SU-DHL-6 (cell line): ENCODE results near the gene HMX1.

Experiments used
- H2AFZ ChIP-seq: fragments of 200-600 bp; sonication (generic); 2 replicates; pipeline ENCODE4 v1.6.1; 2014; ENCODE audit warnings: low read depth, mild to moderate bottlenecking, moderate library complexity, mixed read lengths, antibody characterized with exemption, low read length; ENCODE audit not compliant: severe bottlenecking
- H3F3A ChIP-seq: fragments of 200-600 bp; shearing (Covaris generic); 2 replicates; pipeline ENCODE4 v1.6.0; 2016; ENCODE audit warnings: antibody characterized with exemption, mild to moderate bottlenecking; ENCODE audit not compliant: insufficient read depth
- H3K27ac ChIP-seq: fragments of 200-600 bp; sonication (generic); 2 replicates; pipeline ENCODE4 v1.5.1; 2016; ENCODE audit warnings: low read depth, mild to moderate bottlenecking, low read length, moderate library complexity, mixed read lengths
- H3K27me3 ChIP-seq: fragments of 200-600 bp; sonication (generic), shearing (Covaris generic); 2 replicates; pipeline ENCODE4 v1.6.0; 2014; ENCODE audit warnings: mild to moderate bottlenecking, low read length
- H3K36me3 ChIP-seq: fragments of 200-600 bp; sonication (generic); 2 replicates; pipeline ENCODE4 v1.6.1; 2014; ENCODE audit warnings: mild to moderate bottlenecking, low read length, mixed read lengths
- H3K4me2 ChIP-seq: fragments of 300-600, 200-600 bp; shearing (Covaris generic), sonication (generic); 2 replicates; pipeline ENCODE4 v1.6.0; 2014; ENCODE audit warnings: low read length, low read depth, mild to moderate bottlenecking; ENCODE audit not compliant: poor library complexity, severe bottlenecking
- H3K4me3 ChIP-seq: fragments of 200-600 bp; sonication (generic); 2 replicates; pipeline ENCODE4 v1.5.1; 2014; ENCODE audit warnings: antibody characterized with exemption, low read length, mild to moderate bottlenecking, mixed read lengths; ENCODE audit not compliant: insufficient read depth, poor library complexity, severe bottlenecking
- H3K79me2 ChIP-seq: fragments of 200-600 bp; sonication (generic); 2 replicates; pipeline ENCODE4 v1.6.1; 2014; ENCODE audit warnings: mild to moderate bottlenecking, low read length, moderate library complexity; ENCODE audit not compliant: insufficient read depth
- H3K9ac ChIP-seq: fragments of 200-600 bp; sonication (generic); 2 replicates; pipeline ENCODE4 v1.7.0; 2014; ENCODE audit warnings: mild to moderate bottlenecking, low read length
- H3K9me2 ChIP-seq: fragments of 200-600 bp; sonication (generic); replicated peaks from 2 replicates; pipeline ENCODE4 v1.6.1; 2014; ENCODE audit warnings: low read length; ENCODE audit not compliant: insufficient read depth
- H3K9me3 ChIP-seq: fragments of 200-600 bp; sonication (generic); 2 replicates; pipeline ENCODE4 v1.6.1; 2014; ENCODE audit warnings: low read length, mixed read lengths; ENCODE audit not compliant: insufficient read depth
- H4K20me1 ChIP-seq: fragments of 200-600 bp; sonication (generic); 2 replicates; pipeline ENCODE4 v1.6.1; 2014; ENCODE audit warnings: low read depth, mild to moderate bottlenecking, antibody characterized with exemption, low read length, moderate library complexity, mixed read lengths
- EZH2phosphoT487 ChIP-seq: fragments of 200-600 bp; sonication (generic), shearing (Covaris generic); conservative IDR thresholded peaks from 2 replicates; pipeline ENCODE4 v1.6.1; 2018; ENCODE audit warnings: mild to moderate bottlenecking, antibody characterized with exemption, low read length, moderate library complexity, mixed read lengths
- TF ChIP-seq, protein P1 (sequence below): fragments of 200-600 bp; sonication (generic); IDR thresholded peaks from one replicate; pipeline ENCODE4 v1.5.1; 2017; ENCODE audit warnings: antibody characterized with exemption, mild to moderate bottlenecking, low read length, moderate library complexity; ENCODE audit not compliant: insufficient read depth, poor library complexity, severe bottlenecking

HMX1 gene

DNA sequence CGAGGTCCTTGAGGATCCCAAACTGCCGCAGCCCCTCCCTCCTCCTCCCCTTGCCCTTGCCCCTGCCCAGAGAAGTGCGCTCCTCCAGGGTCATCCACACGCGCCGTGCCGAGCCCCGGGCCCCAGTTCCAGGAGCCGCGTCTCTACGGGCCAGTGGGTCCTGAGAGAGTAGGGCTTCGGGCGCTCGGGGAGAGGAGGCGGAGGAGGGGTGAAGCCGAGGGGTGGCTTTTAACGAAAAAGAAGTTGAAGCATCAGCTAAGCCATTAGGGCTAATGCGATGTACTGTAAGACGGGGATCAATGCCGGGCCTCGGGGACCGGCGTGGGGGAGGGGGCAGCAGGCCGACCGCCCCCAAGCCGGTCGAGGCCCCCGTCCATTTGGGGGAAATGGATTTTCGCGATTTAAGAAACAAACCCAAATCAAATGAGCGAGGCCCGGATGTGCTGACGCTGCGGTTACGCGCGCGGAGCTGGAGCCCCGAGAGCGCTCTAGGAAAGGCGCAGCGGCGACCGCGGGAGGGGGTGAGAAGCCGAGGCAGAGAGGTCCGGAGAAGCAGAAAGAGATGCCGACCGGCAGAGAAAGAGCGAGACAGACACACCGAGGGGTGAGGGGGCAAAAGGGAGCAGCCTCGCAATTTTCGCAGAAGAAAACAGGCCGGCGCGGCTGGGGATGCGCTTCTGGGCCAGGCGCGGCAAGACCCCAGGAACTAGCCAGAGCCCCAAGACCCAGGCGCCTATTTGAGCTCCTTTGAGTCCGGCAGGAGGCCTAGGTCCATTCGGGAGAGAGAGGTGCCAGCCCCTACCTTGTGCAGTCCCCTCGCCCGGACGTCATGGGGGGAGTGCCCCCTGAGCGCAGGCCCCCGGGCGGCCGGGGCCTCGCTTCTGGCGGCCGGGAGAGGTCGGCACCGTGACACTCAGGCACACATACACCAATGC is 13.6 kb downstream of the HMX1 start:
- Histone ChIP-seq H3K9me2 (no peaks in the 10 kb centered on the region), H3K27ac (no peak overlapping the region), H3K9me3 (no peaks in the 10 kb centered on the region), H3K79me2 (no peaks in the 10 kb centered on the region), H2AFZ (no peak overlapping the region), H3K9ac (no peak overlapping the region), H4K20me1 (no peaks in the 10 kb centered on the region), H3K27me3 (no peaks in the 10 kb centered on the region), H3K4me2 (no peak overlapping the region), H3K36me3 (no peaks in the 10 kb centered on the region), H3F3A (no peaks in the 10 kb centered on the region), H3K4me3 (no peak overlapping the region)
- TF ChIP-seq, protein P1, sequence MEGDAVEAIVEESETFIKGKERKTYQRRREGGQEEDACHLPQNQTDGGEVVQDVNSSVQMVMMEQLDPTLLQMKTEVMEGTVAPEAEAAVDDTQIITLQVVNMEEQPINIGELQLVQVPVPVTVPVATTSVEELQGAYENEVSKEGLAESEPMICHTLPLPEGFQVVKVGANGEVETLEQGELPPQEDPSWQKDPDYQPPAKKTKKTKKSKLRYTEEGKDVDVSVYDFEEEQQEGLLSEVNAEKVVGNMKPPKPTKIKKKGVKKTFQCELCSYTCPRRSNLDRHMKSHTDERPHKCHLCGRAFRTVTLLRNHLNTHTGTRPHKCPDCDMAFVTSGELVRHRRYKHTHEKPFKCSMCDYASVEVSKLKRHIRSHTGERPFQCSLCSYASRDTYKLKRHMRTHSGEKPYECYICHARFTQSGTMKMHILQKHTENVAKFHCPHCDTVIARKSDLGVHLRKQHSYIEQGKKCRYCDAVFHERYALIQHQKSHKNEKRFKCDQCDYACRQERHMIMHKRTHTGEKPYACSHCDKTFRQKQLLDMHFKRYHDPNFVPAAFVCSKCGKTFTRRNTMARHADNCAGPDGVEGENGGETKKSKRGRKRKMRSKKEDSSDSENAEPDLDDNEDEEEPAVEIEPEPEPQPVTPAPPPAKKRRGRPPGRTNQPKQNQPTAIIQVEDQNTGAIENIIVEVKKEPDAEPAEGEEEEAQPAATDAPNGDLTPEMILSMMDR, result no peak
- no peak for TF ChIP-seq EZH2phosphoT487

GRCh38 chr4:8856835-8857621 is 14.6 kb downstream of the HMX1 start:
- H4K20me1 ChIP-seq, result no peaks in the 10 kb centered on the region
- TF ChIP-seq EZH2phosphoT487, result no peak
- TF ChIP-seq, protein P1, result no peak
- H3K9me3 ChIP-seq, result no peaks in the 10 kb centered on the region
- no peaks in the 10 kb centered on the region for H3K27me3 ChIP-seq
- H3K27ac ChIP-seq, result no peak overlapping the region
- H3F3A ChIP-seq, result no peaks in the 10 kb centered on the region
- H3K9ac ChIP-seq, result no peak overlapping the region
- no peaks in the 10 kb centered on the region for H3K9me2 ChIP-seq
- no peaks in the 10 kb centered on the region for H3K79me2 ChIP-seq
- no peak overlapping the region for H3K4me2 ChIP-seq
- no peaks in the 10 kb centered on the region for H3K36me3 ChIP-seq
- H2AFZ ChIP-seq, result no peak overlapping the region
- no peak overlapping the region for H3K4me3 ChIP-seq

DNA sequence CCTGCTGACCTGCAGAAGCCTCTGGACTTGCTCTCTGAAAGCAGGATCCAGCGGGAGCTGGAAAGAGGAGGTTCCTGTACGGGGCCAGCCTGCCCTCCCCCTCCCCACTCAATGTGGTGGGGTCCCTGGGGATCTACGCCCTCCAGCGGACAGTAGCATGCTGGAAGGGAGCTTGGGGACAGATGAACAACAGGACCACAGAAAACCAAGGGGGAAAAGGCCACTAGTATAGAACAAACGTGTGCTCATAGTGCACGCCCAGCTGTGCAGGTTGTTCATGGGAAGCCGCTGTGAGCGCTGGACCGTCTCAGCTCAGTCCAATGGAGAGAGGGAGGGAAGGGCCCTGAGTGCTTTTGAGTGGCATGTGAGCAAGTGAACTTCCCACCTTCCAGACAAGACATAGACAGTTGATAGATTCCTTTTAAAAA is 15.8 kb downstream of the HMX1 start:
- Histone ChIP-seq H3K9me3 (no peaks in the 10 kb centered on the region), H3K27ac (no peak overlapping the region), H3K79me2 (no peaks in the 10 kb centered on the region), H3F3A (no peaks in the 10 kb centered on the region), H3K27me3 (no peaks in the 10 kb centered on the region), H3K36me3 (no peaks in the 10 kb centered on the region), H4K20me1 (no peaks in the 10 kb centered on the region), H3K9me2 (no peaks in the 10 kb centered on the region), H3K4me2 (no peak overlapping the region), H3K9ac (no peak overlapping the region), H3K4me3 (no peak overlapping the region), H2AFZ (no peak overlapping the region)
- TF ChIP-seq EZH2phosphoT487, result no peak
- TF ChIP-seq, protein P1, result no peak
